Activated CD8-positive, alpha-beta T cell treated with anti-CD3 and anti-CD28 coated beads for 36 hours (primary cell): ENCODE results near the gene OPCML. TPM values are rescaled to one million over a fixed set of nuclear protein-coding genes. Genes with fewer than 3 reads are reported as not detected.

Source experiments
- ATAC-seq: fragments of 200-7000 bp; cut with Tn5 transposase; one replicate; pipeline ENCODE4 v1.10.0; 2021; ENCODE audit warnings: mild to moderate bottlenecking, moderate library complexity
- CTCF ChIA-PET: fragments of 350-600 bp; sonication (Branson Sonifier 250); formaldehyde crosslinking; loops from one replicate; lab custom pipeline; 2021; ENCODE audit warnings: antibody characterized with exemption; lab: Charles Lee
- POLR2A ChIA-PET: fragments of 350-600 bp; sonication (Branson Sonifier 250); formaldehyde crosslinking; loops from one replicate; lab custom pipeline; 2021; ENCODE audit warnings: antibody characterized with exemption; lab: Charles Lee
- DNase-seq: peaks from one replicate; pipeline ENCODE4 v3.0.0-alpha.2; 2020
- H3K27ac Mint-ChIP-seq: one replicate; pipeline ENCODE4 v1.8.0; 2021; ENCODE audit warnings: mild to moderate bottlenecking, mixed read lengths
- H3K27me3 Mint-ChIP-seq: one replicate; pipeline ENCODE4 v1.8.0; 2021; ENCODE audit warnings: mixed read lengths
- H3K36me3 Mint-ChIP-seq: one replicate; pipeline ENCODE4 v1.8.0; 2021; ENCODE audit warnings: low read depth, mixed read lengths
- H3K4me1 Mint-ChIP-seq: one replicate; pipeline ENCODE4 v1.8.0; 2021; ENCODE audit warnings: low read depth, mixed read lengths
- H3K4me3 Mint-ChIP-seq: one replicate; pipeline ENCODE4 v1.8.0; 2021; ENCODE audit warnings: mild to moderate bottlenecking, moderate library complexity, mixed read lengths
- H3K9me3 Mint-ChIP-seq: one replicate; pipeline ENCODE4 v1.8.0; 2021; ENCODE audit warnings: mixed read lengths
- CTCF ChIP-seq: fragments of 200-600 bp; IDR thresholded peaks from one replicate; pipeline ENCODE4 v1.8.0; 2022; ENCODE audit warnings: antibody characterized with exemption, mild to moderate bottlenecking
- intact Hi-C: fragments of 100-400 bp; cut with micrococcal nuclease; formaldehyde crosslinking; loops from one replicate; pipeline ENCODE4 v1.10.0; 2022
- total RNA-seq, 2 experiments: library from RNA; stranded (reverse); gene quantifications; one replicate each; pipeline ENCODE4 v1.2.3, GENCODE V29; 2021

Gene OPCML
- total RNA-seq, 2 experiments from 2014 or later, result not detected

- POLR2A ChIA-PET, result no interaction called here
- CTCF ChIA-PET, result interaction anchor here (0.7 kb wide), 1 partner anchor 10 kb away, joined by 3 read pairs; no protein-coding TSS in a partner anchor
- H3K9me3 Mint-ChIP-seq, result no peaks in the 10 kb centered on the region
Measured at GRCh38 chr11:133399855-133400625, 132.3 kb downstream of the OPCML start.

GRCh38 chr11:133399294-133399693 lies 133.0 kb downstream of the OPCML start:
- intact Hi-C loops, result no loop called here
- no peaks in the 10 kb centered on the region for H3K36me3 Mint-ChIP-seq
- H3K9me3 Mint-ChIP-seq, result no peaks in the 10 kb centered on the region

More at GRCh38 chr11:133399855-133400625, 132.3 kb downstream of the OPCML start:
- no peaks in the 10 kb centered on the region for H3K36me3 Mint-ChIP-seq
- no peak overlapping the region for H3K27ac Mint-ChIP-seq
- H3K4me3 Mint-ChIP-seq, result no peak overlapping the region
- no peaks in the 10 kb centered on the region for H3K27me3 Mint-ChIP-seq
- no peak for TF ChIP-seq CTCF
- ATAC-seq (no peak), DNase-seq (no peak)
- no peaks in the 10 kb centered on the region for H3K4me1 Mint-ChIP-seq
- intact Hi-C loops, result no loop called here

GRCh38 chr11:133390803-133391202 lies 141.5 kb downstream of the OPCML start:
- ChIA-PET POLR2A (no interaction called here), CTCF (no interaction called here)
- Mint-ChIP-seq H3K9me3 (no peaks in the 10 kb centered on the region), H3K4me1 (no peaks in the 10 kb centered on the region), H3K36me3 (no peaks in the 10 kb centered on the region), H3K4me3 (no peak overlapping the region), H3K27me3 (no peaks in the 10 kb centered on the region), H3K27ac (no peak overlapping the region)
- intact Hi-C loops, result no loop called here
- TF ChIP-seq CTCF, result no peak
- DNase-seq, result no peak
- ATAC-seq, result no peak

More at GRCh38 chr11:133399294-133399693, 133.0 kb downstream of the OPCML start:
- Mint-ChIP-seq H3K27me3 (no peaks in the 10 kb centered on the region), H3K4me3 (no peak overlapping the region), H3K27ac (no peak overlapping the region), H3K4me1 (no peaks in the 10 kb centered on the region)
- no peak for DNase-seq
- ChIA-PET POLR2A (no interaction called here), CTCF (no interaction called here)
- no peak for ATAC-seq
- TF ChIP-seq CTCF, result no peak

GRCh38 chr11:133388975-133389568 lies 143.2 kb downstream of the OPCML start:
- TF ChIP-seq CTCF, result no peak
- no peak overlapping the region for H3K27ac Mint-ChIP-seq
- no peaks in the 10 kb centered on the region for H3K4me1 Mint-ChIP-seq
- H3K4me3 Mint-ChIP-seq, result no peak overlapping the region
- no peaks in the 10 kb centered on the region for H3K36me3 Mint-ChIP-seq
- intact Hi-C loops, result no loop called here
- ChIA-PET POLR2A (no interaction called here), CTCF (no interaction called here)
- H3K9me3 Mint-ChIP-seq, result no peaks in the 10 kb centered on the region
- ATAC-seq (no peak), DNase-seq (no peak)
- no peaks in the 10 kb centered on the region for H3K27me3 Mint-ChIP-seq

GRCh38 chr11:133388260-133388659 lies 144.0 kb downstream of the OPCML start:
- no peak for ATAC-seq
- no peak overlapping the region for H3K4me3 Mint-ChIP-seq
- no peak overlapping the region for H3K27ac Mint-ChIP-seq
- H3K36me3 Mint-ChIP-seq, result no peaks in the 10 kb centered on the region
- TF ChIP-seq CTCF, result no peak
- no peaks in the 10 kb centered on the region for H3K4me1 Mint-ChIP-seq
- intact Hi-C loops, result no loop called here
- H3K27me3 Mint-ChIP-seq, result no peaks in the 10 kb centered on the region
- no peak for DNase-seq
- ChIA-PET CTCF (no interaction called here), POLR2A (no interaction called here)
- no peaks in the 10 kb centered on the region for H3K9me3 Mint-ChIP-seq
